ENCODE measurements around the gene KIF17. TPM values are rescaled to one million over a fixed set of nuclear protein-coding genes. Genes with fewer than 3 reads are reported as not detected.

Gene KIF17
- total and polyA plus RNA-seq, 2 of the 8 experiments (the other 6 are each of a cell fraction or from before 2014, with no cell fraction given): 6.9 to 10.4 TPM

GRCh38 chr1:20625176-20626097 is 92.4 kb downstream of the KIF17 start (continued):
- peak; percentile 34 for TF ChIP-seq CHD7 (IDR thresholded peaks at IDR 0.05; ENCODE audit: insufficient replicate concordance, low read length)
